CD14-positive monocyte (primary cell): ENCODE data around the gene PTPRR. TPM values are rescaled to one million over a fixed set of nuclear protein-coding genes. Genes with fewer than 3 reads are reported as not detected.

Experiments used
- DNase-seq, 3 donors: peaks; one replicate each; pipeline ENCODE4 v3.0.0-alpha.2; 2011 to 2022
- H2AFZ ChIP-seq: 2 replicates; pipeline ENCODE4 v1.6.0; 2012; ENCODE audit warnings: mild to moderate bottlenecking, low read depth, low read length, inconsistent platforms; ENCODE audit not compliant: insufficient read depth, poor library complexity, severe bottlenecking
- H3K27ac ChIP-seq, 2 donors: 1 replicate in 1 of 2; 2 replicates in 1 of 2; pipeline ENCODE4 v1.5.1; 2012 to 2013; ENCODE audit warnings: low read length in 2 of 2, control low read depth in 1 of 2, inconsistent platforms in 1 of 2, low read depth in 1 of 2, mild to moderate bottlenecking in 1 of 2
- H3K27me3 ChIP-seq, 2 donors: one replicate each; pipeline versions ENCODE4 v1.6.0 to v1.6.1; 2011 to 2013; ENCODE audit warnings: low read length in 2 of 2; ENCODE audit not compliant: control insufficient read depth in 2 of 2, insufficient read depth in 2 of 2
- H3K36me3 ChIP-seq, 2 donors: replicated peaks in 1 of 2; 1 replicate in 1 of 2; 2 replicates in 1 of 2; pipeline versions ENCODE4 v1.5.1 to v1.6.1; 2012 to 2013; ENCODE audit warnings: low read length in 2 of 2, control low read depth in 1 of 2, inconsistent platforms in 1 of 2, mild to moderate bottlenecking in 1 of 2; ENCODE audit not compliant: insufficient read depth in 2 of 2, control insufficient read depth in 1 of 2
- H3K4me1 ChIP-seq, 2 donors: 1 replicate in 1 of 2; 2 replicates in 1 of 2; pipeline versions ENCODE4 v1.5.1 to v1.6.1; 2012 to 2013; ENCODE audit warnings: low read length in 2 of 2, control low read depth in 1 of 2, inconsistent platforms in 1 of 2, mild to moderate bottlenecking in 1 of 2, moderate library complexity in 1 of 2; ENCODE audit not compliant: insufficient read depth in 2 of 2, control insufficient read depth in 1 of 2
- H3K4me2 ChIP-seq: replicated peaks from 2 replicates; pipeline ENCODE3; 2012; ENCODE audit warnings: low read length, moderate library complexity, mild to moderate bottlenecking; ENCODE audit not compliant: poor library complexity, severe bottlenecking; ENCODE audit errors: extremely low read depth
- H3K4me3 ChIP-seq, 3 experiments: fragments of 200-600 bp in 1 of 3; sonication (generic) in 1 of 3; replicated peaks in 1 of 3; 1 replicate in 2 of 3; 2 replicates in 1 of 3; pipeline ENCODE4 v1.5.1; 2011 to 2013; ENCODE audit warnings: low read length in 3 of 3, mild to moderate bottlenecking in 3 of 3, control low read depth in 2 of 3, low read depth in 2 of 3, inconsistent platforms in 1 of 3, moderate library complexity in 1 of 3
- H3K79me2 ChIP-seq: 2 replicates; pipeline ENCODE4 v1.6.0; 2012; ENCODE audit warnings: mild to moderate bottlenecking, control low read depth, inconsistent platforms, low read length, moderate library complexity; ENCODE audit not compliant: insufficient read depth
- H3K9ac ChIP-seq: 2 replicates; pipeline ENCODE4 v1.6.0; 2017; ENCODE audit warnings: low read length, mild to moderate bottlenecking; ENCODE audit not compliant: insufficient read depth, poor library complexity, severe bottlenecking
- H3K9me3 ChIP-seq, 2 donors: replicated peaks in 1 of 2; 1 replicate in 1 of 2; 2 replicates in 1 of 2; pipeline versions ENCODE4 v1.5.1 to v1.6.1; 2012 to 2013; ENCODE audit warnings: low read length in 2 of 2, control low read depth in 1 of 2; ENCODE audit not compliant: control insufficient read depth in 1 of 2, insufficient read depth in 1 of 2
- H4K20me1 ChIP-seq: 2 replicates; pipeline ENCODE4 v1.6.0; 2012; ENCODE audit warnings: mild to moderate bottlenecking, low read length, control low read depth, moderate library complexity; ENCODE audit not compliant: insufficient read depth
- H3K27ac Mint-ChIP-seq, 7 donors: one replicate each; pipeline ENCODE4 v1.8.0; 2020; ENCODE audit warnings: mild to moderate bottlenecking in 7 of 7, mixed read lengths in 7 of 7, moderate library complexity in 6 of 7, inconsistent platforms in 2 of 7
- H3K27me3 Mint-ChIP-seq, 3 donors: one replicate each; pipeline ENCODE4 v1.8.0; 2021 to 2022; ENCODE audit warnings: low read depth in 3 of 3, mild to moderate bottlenecking in 3 of 3, mixed read lengths in 3 of 3, moderate library complexity in 3 of 3, inconsistent platforms in 1 of 3
- H3K36me3 Mint-ChIP-seq, 2 donors: one replicate each; pipeline ENCODE4 v1.8.0; 2020; ENCODE audit warnings: mixed read lengths in 2 of 2, inconsistent platforms in 1 of 2, mild to moderate bottlenecking in 1 of 2
- H3K4me1 Mint-ChIP-seq: one replicate; pipeline ENCODE4 v1.8.0; 2020; ENCODE audit warnings: mild to moderate bottlenecking, mixed read lengths
- H3K4me3 Mint-ChIP-seq, 2 donors: one replicate each; pipeline ENCODE4 v1.8.0; 2020; ENCODE audit warnings: mild to moderate bottlenecking in 2 of 2, mixed read lengths in 2 of 2, moderate library complexity in 1 of 2
- H3K9me3 Mint-ChIP-seq, 7 donors: one replicate each; pipeline ENCODE4 v1.8.0; 2020 to 2022; ENCODE audit warnings: mixed read lengths in 7 of 7, mild to moderate bottlenecking in 6 of 7, moderate library complexity in 6 of 7, inconsistent platforms in 2 of 7
- WGBS: methylation state at CpG from one replicate; pipeline ENCODE4 v1.1.5; 2013; ENCODE audit warnings: missing lambda C conversion rate; ENCODE audit not compliant: insufficient coverage; 5-methylcytosine and 5-hydroxymethylcytosine counted together
- intact Hi-C, 2 donors: fragments of 100-400 bp; cut with micrococcal nuclease; formaldehyde crosslinking; loops; one replicate each; pipeline versions ENCODE4 v1.15.0 to v1.15.1; 2023
- polyA plus RNA-seq, 3 donors: library from polyadenylated mRNA; depleted of rRNA in 1 of 3; unstranded in 2 of 3; stranded (reverse) in 1 of 3; fragments of 300-500 nt in 2 of 3; fragments of >200 nt in 1 of 3; fragmentation: Illumina TruSeq in 2 of 3; gene quantifications; 1 replicate in 2 of 3; 2 replicates in 1 of 3; pipeline ENCODE4 v1.2.3, GENCODE V29; 2012 to 2021
- TF ChIP-seq, protein P1 (sequence below): fragments of 200-600 bp; IDR thresholded peaks from one replicate; pipeline ENCODE4 v1.8.0; 2022; ENCODE audit warnings: antibody characterized with exemption, mild to moderate bottlenecking

PTPRR gene
- polyA plus RNA-seq, 3 donors = not detected

GRCh38 chr12:70749931-70750330 lies 170.6 kb downstream of the PTPRR start:
- Histone ChIP-seq H3K4me3 (no peak overlapping the region), H3K79me2 (no peaks in the 10 kb centered on the region), H4K20me1 (no peaks in the 10 kb centered on the region), H3K9me3 (no peaks in the 10 kb centered on the region), H3K27ac (no peak overlapping the region), H3K4me2 (no peak overlapping the region), H3K4me1 (no peaks in the 10 kb centered on the region), H3K27me3 (no peaks in the 10 kb centered on the region), H2AFZ (no peak overlapping the region), H3K9ac (no peak overlapping the region), H3K36me3 (no peaks in the 10 kb centered on the region)
- TF ChIP-seq, protein P1, sequence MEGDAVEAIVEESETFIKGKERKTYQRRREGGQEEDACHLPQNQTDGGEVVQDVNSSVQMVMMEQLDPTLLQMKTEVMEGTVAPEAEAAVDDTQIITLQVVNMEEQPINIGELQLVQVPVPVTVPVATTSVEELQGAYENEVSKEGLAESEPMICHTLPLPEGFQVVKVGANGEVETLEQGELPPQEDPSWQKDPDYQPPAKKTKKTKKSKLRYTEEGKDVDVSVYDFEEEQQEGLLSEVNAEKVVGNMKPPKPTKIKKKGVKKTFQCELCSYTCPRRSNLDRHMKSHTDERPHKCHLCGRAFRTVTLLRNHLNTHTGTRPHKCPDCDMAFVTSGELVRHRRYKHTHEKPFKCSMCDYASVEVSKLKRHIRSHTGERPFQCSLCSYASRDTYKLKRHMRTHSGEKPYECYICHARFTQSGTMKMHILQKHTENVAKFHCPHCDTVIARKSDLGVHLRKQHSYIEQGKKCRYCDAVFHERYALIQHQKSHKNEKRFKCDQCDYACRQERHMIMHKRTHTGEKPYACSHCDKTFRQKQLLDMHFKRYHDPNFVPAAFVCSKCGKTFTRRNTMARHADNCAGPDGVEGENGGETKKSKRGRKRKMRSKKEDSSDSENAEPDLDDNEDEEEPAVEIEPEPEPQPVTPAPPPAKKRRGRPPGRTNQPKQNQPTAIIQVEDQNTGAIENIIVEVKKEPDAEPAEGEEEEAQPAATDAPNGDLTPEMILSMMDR = no peak
- Mint-ChIP-seq H3K9me3 (peaks cover 0 to 3% (median 0%) of the 10 kb centered on the region in 7 donors), H3K4me1 (no peaks in the 10 kb centered on the region), H3K4me3 (no peak overlapping the region), H3K27ac (no peak overlapping the region), H3K36me3 (no peaks in the 10 kb centered on the region), H3K27me3 (peaks cover 0 to 1% (median 0%) of the 10 kb centered on the region in 3 donors)
- no CpG with 5 or more reads among the region's 2 CpGs for WGBS
- intact Hi-C loops = no loop called here
- no peak for DNase-seq

- no peaks in the 10 kb centered on the region for H4K20me1 ChIP-seq
- no CpG with 5 or more reads among the region's 1 CpG for WGBS
- TF ChIP-seq, protein P1 = no peak
- no peak for DNase-seq
- Mint-ChIP-seq H3K9me3 (peaks cover 0 to 3% (median 0%) of the 10 kb centered on the region in 7 donors), H3K36me3 (no peaks in the 10 kb centered on the region), H3K27me3 (peaks cover 0 to 3% (median 0%) of the 10 kb centered on the region in 3 donors), H3K4me3 (no peak overlapping the region), H3K4me1 (no peaks in the 10 kb centered on the region), H3K27ac (no peak overlapping the region)
- intact Hi-C loops = no loop called here
- no peaks in the 10 kb centered on the region for H3K9me3 ChIP-seq
- no peak overlapping the region for H3K9ac ChIP-seq
- H3K4me1 ChIP-seq = no peaks in the 10 kb centered on the region
- H3K4me3 ChIP-seq = no peak overlapping the region
- no peaks in the 10 kb centered on the region for H3K36me3 ChIP-seq
- H2AFZ ChIP-seq = no peak overlapping the region
- H3K27ac ChIP-seq = no peak overlapping the region
- no peak overlapping the region for H3K4me2 ChIP-seq
- no peaks in the 10 kb centered on the region for H3K27me3 ChIP-seq
- no peaks in the 10 kb centered on the region for H3K79me2 ChIP-seq
Measured at GRCh38 chr12:70748809-70749208, 171.7 kb downstream of the PTPRR start.
